ENCODE data around the gene GCG.

Gene GCG

GRCh38 chr2:162152147-162152546 is at the start of gene GCG:
Gene GCG (minus strand): TSS chr2:162152247. CDS start chr2:162149178, 3,069 bp downstream.
- no peak for DNase-seq

GRCh38 chr2:162200636-162201035 is 48.6 kb upstream of the GCG start:
- no peak for DNase-seq

GRCh38 chr2:162199913-162200312 is 47.9 kb upstream of the GCG start:
- DNase-seq: no peak

GRCh38 chr2:162198239-162198638 is 46.2 kb upstream of the GCG start:
- no peak for DNase-seq

- DNase-seq: no peak
These were observed 45.2 kb upstream of the GCG start for GRCh38 chr2:162197069-162197825.

GRCh38 chr2:162196638-162197037 is 44.6 kb upstream of the GCG start:
- DNase-seq: no peak

GRCh38 chr2:162188451-162188850 is 36.4 kb upstream of the GCG start:
- DNase-seq: no peak

GRCh38 chr2:162185541-162186232 is 33.6 kb upstream of the GCG start:
- DNase-seq: no peak

- no peak for DNase-seq
These were observed 32.9 kb upstream of the GCG start for GRCh38 chr2:162184821-162185450.

GRCh38 chr2:162184359-162184758 is 32.3 kb upstream of the GCG start:
- DNase-seq: no peak

GRCh38 chr2:162182395-162182794 is 30.3 kb upstream of the GCG start:
- DNase-seq: no peak

- DNase-seq: no peak
These were observed 25.3 kb upstream of the GCG start for GRCh38 chr2:162177301-162177700.

- no peak for DNase-seq
These were observed 23.7 kb upstream of the GCG start for GRCh38 chr2:162175714-162176113.

- DNase-seq: no peak
These were observed 22.7 kb upstream of the GCG start for GRCh38 chr2:162174746-162175145.

- no peak for DNase-seq
These were observed 20.8 kb upstream of the GCG start for GRCh38 chr2:162172802-162173370.

- DNase-seq: no peak
These were observed 14.7 kb upstream of the GCG start for GRCh38 chr2:162166745-162167144.

- DNase-seq: no peak
These were observed 14.1 kb upstream of the GCG start for GRCh38 chr2:162166174-162166573.

- DNase-seq: no peak
These were observed 12.8 kb upstream of the GCG start for GRCh38 chr2:162164802-162165201.

GRCh38 chr2:162159446-162159845 is 7.4 kb upstream of the GCG start:
- DNase-seq: no peak

GRCh38 chr2:162156149-162156548 is 4.1 kb upstream of the GCG start:
- no peak for DNase-seq

- DNase-seq: no peak
These were observed 3.0 kb upstream of the GCG start for GRCh38 chr2:162155093-162155492.

- DNase-seq: peak; percentile 29
These were observed 1.7 kb upstream of the GCG start for GRCh38 chr2:162153608-162154224.

- DNase-seq: no peak
These were observed 2.1 kb downstream of the GCG start for GRCh38 chr2:162149940-162150339.
